Muscle layer of colon (tissue), 2 donors: ENCODE results near the gene MTERF4.
"Not testable (repeated sequence)": the region's sequence is repeated elsewhere in the genome, so short reads cannot be mapped to it uniquely, and the experiment has no call there.

ENCODE experiments used
- H3K27ac ChIP-seq: one replicate; pipeline ENCODE4 v1.7.0; 2013; ENCODE audit warnings: low read depth, mild to moderate bottlenecking, low read length, moderate library complexity
- H3K27me3 ChIP-seq, 2 donors: one replicate each; pipeline ENCODE4 v1.7.0; 2013; ENCODE audit warnings: low read length in 2 of 2, mild to moderate bottlenecking in 2 of 2; ENCODE audit not compliant: insufficient read depth in 2 of 2, control insufficient read depth in 1 of 2
- H3K36me3 ChIP-seq: one replicate; pipeline ENCODE4 v1.7.0; 2013; ENCODE audit warnings: mild to moderate bottlenecking, low read length; ENCODE audit not compliant: insufficient read depth
- H3K4me1 ChIP-seq: one replicate; pipeline ENCODE4 v1.7.0; 2013; ENCODE audit warnings: mild to moderate bottlenecking, low read length; ENCODE audit not compliant: insufficient read depth
- H3K4me3 ChIP-seq, 2 donors: one replicate each; pipeline ENCODE4 v1.7.0; 2013; ENCODE audit warnings: low read length in 2 of 2, low read depth in 1 of 2, mild to moderate bottlenecking in 1 of 2, moderate library complexity in 1 of 2
- H3K9ac ChIP-seq: one replicate; pipeline ENCODE4 v1.7.0; 2013; ENCODE audit warnings: low read length
- H3K9me3 ChIP-seq: one replicate; pipeline ENCODE4 v1.7.0; 2013; ENCODE audit warnings: mild to moderate bottlenecking, low read length
- donor health status: abdominal sarcoma.
- donor health status: Adenocarcinoma of cecum.

MTERF4 gene

GRCh38 chr2:241094172-241094571 lies 7.9 kb downstream of the MTERF4 start:
- no peaks in the 10 kb centered on the region for H3K4me1 ChIP-seq
- H3K27ac ChIP-seq = no peak overlapping the region
- peaks cover 59% of the 10 kb centered on the region for H3K36me3 ChIP-seq
- H3K27me3 ChIP-seq = no peaks in the 10 kb centered on the region
- no peaks in the 10 kb centered on the region for H3K9me3 ChIP-seq
- H3K9ac ChIP-seq = no peak overlapping the region
- no peak overlapping the region for H3K4me3 ChIP-seq

GRCh38 chr2:241093133-241093781 lies 8.8 kb downstream of the MTERF4 start:
- not testable (repeated sequence) for H3K9me3 ChIP-seq, H3K9ac ChIP-seq, H3K4me1 ChIP-seq, H3K4me3 ChIP-seq, H3K27me3 ChIP-seq, H3K27ac ChIP-seq
- H3K36me3 ChIP-seq = peaks cover 68% of the 10 kb centered on the region

GRCh38 chr2:241092677-241093076 lies 9.4 kb downstream of the MTERF4 start:
- Histone ChIP-seq H3K9ac (no peak overlapping the region), H3K27me3 (no peaks in the 10 kb centered on the region), H3K4me1 (no peaks in the 10 kb centered on the region), H3K9me3 (no peaks in the 10 kb centered on the region), H3K36me3 (peaks cover 72% of the 10 kb centered on the region), H3K27ac (no peak overlapping the region), H3K4me3 (no peak overlapping the region)

GRCh38 chr2:241091734-241092445 lies 10.2 kb downstream of the MTERF4 start:
- no peaks in the 10 kb centered on the region for H3K9me3 ChIP-seq
- H3K36me3 ChIP-seq = peaks cover 72% of the 10 kb centered on the region
- no peak overlapping the region for H3K4me3 ChIP-seq
- no peak overlapping the region for H3K9ac ChIP-seq
- H3K27ac ChIP-seq = no peak overlapping the region
- H3K4me1 ChIP-seq = no peaks in the 10 kb centered on the region
- no peaks in the 10 kb centered on the region for H3K27me3 ChIP-seq

- no peak overlapping the region for H3K4me3 ChIP-seq
- H3K9me3 ChIP-seq = no peaks in the 10 kb centered on the region
- no peaks in the 10 kb centered on the region for H3K4me1 ChIP-seq
- H3K36me3 ChIP-seq = peaks cover 73% of the 10 kb centered on the region
- H3K27ac ChIP-seq = no peak overlapping the region
- H3K27me3 ChIP-seq = no peaks in the 10 kb centered on the region
- no peak overlapping the region for H3K9ac ChIP-seq
Measured at GRCh38 chr2:241091201-241091600, 10.9 kb downstream of the MTERF4 start.

- no peaks in the 10 kb centered on the region for H3K4me1 ChIP-seq
- H3K9ac ChIP-seq = no peak overlapping the region
- peaks cover 60% of the 10 kb centered on the region for H3K36me3 ChIP-seq
- no peak overlapping the region for H3K4me3 ChIP-seq
- no peaks in the 10 kb centered on the region for H3K27me3 ChIP-seq
- no peaks in the 10 kb centered on the region for H3K9me3 ChIP-seq
- no peak overlapping the region for H3K27ac ChIP-seq
Measured at GRCh38 chr2:241088791-241089732, 13.0 kb downstream of the MTERF4 start.

GRCh38 chr2:241088376-241088775 lies 13.7 kb downstream of the MTERF4 start:
- no peak overlapping the region for H3K9ac ChIP-seq
- H3K27me3 ChIP-seq = no peaks in the 10 kb centered on the region
- H3K9me3 ChIP-seq = no peaks in the 10 kb centered on the region
- no peak overlapping the region for H3K4me3 ChIP-seq
- no peak overlapping the region for H3K27ac ChIP-seq
- H3K36me3 ChIP-seq = peaks cover 55% of the 10 kb centered on the region
- H3K4me1 ChIP-seq = no peaks in the 10 kb centered on the region

- no peak overlapping the region for H3K27ac ChIP-seq
- no peak overlapping the region for H3K4me3 ChIP-seq
Measured at GRCh38 chr2:241087420-241088268, 14.4 kb downstream of the MTERF4 start.

GRCh38 chr2:241084856-241085444 lies 17.1 kb downstream of the MTERF4 start:
- Histone ChIP-seq H3K27ac (no peak overlapping the region), H3K9ac (no peak overlapping the region), H3K4me3 (no peak overlapping the region), H3K4me1 (no peaks in the 10 kb centered on the region), H3K27me3 (no peaks in the 10 kb centered on the region), H3K36me3 (peaks cover 42% of the 10 kb centered on the region), H3K9me3 (no peaks in the 10 kb centered on the region)

More at GRCh38 chr2:241087420-241088268, 14.4 kb downstream of the MTERF4 start:
- no peak overlapping the region for H3K9ac ChIP-seq
- H3K4me1 ChIP-seq = no peaks in the 10 kb centered on the region
- H3K36me3 ChIP-seq = peaks cover 55% of the 10 kb centered on the region
- H3K27me3 ChIP-seq = no peaks in the 10 kb centered on the region
- H3K9me3 ChIP-seq = no peaks in the 10 kb centered on the region

GRCh38 chr2:241083091-241083415 lies 19.0 kb downstream of the MTERF4 start:
- Histone ChIP-seq H3K9ac (no peak overlapping the region), H3K36me3 (peaks cover 24% of the 10 kb centered on the region), H3K4me3 (no peak overlapping the region), H3K27me3 (no peaks in the 10 kb centered on the region), H3K4me1 (no peaks in the 10 kb centered on the region), H3K9me3 (no peaks in the 10 kb centered on the region), H3K27ac (no peak overlapping the region)
